Heart right ventricle (tissue), 16 donors: Measurements from ENCODE around the gene FGGY. TPM values are rescaled to one million over a fixed set of nuclear protein-coding genes. Genes with fewer than 3 reads are reported as not detected.

Source experiments
- ATAC-seq, 8 donors: fragments of 200-7000 bp; cut with Tn5 transposase; one replicate each; pipeline ENCODE4 v1.9.1; 2020; ENCODE audit warnings: mild to moderate bottlenecking in 8 of 8, moderate library complexity in 8 of 8, moderate number of reproducible peaks in 1 of 8
- DNase-seq, 2 donors: peaks; one replicate each; pipeline ENCODE4 v3.0.0-alpha.2; 2020
- H3K27ac ChIP-seq, 10 donors: fragments of 200-600 bp; sonication (generic) in 2 of 10; one replicate each; pipeline versions ENCODE4 v1.5.0 to v1.8.0; 2020 to 2022; ENCODE audit warnings: mild to moderate bottlenecking in 3 of 10
- H3K27me3 ChIP-seq, 7 donors: fragments of 200-600 bp; one replicate each; pipeline ENCODE4 v1.8.0; 2021 to 2022; ENCODE audit warnings: mild to moderate bottlenecking in 2 of 7
- H3K36me3 ChIP-seq, 9 donors: fragments of 200-600 bp; sonication (generic) in 1 of 9; one replicate each; pipeline versions ENCODE4 v1.5.0 to v1.8.0; 2020 to 2022; ENCODE audit warnings: mild to moderate bottlenecking in 2 of 9
- H3K4me1 ChIP-seq, 9 donors: fragments of 200-600 bp; sonication (generic) in 1 of 9; one replicate each; pipeline versions ENCODE4 v1.5.0 to v1.8.0; 2020 to 2022; ENCODE audit warnings: mild to moderate bottlenecking in 4 of 9
- H3K4me3 ChIP-seq, 10 donors: fragments of 200-600 bp; sonication (generic) in 2 of 10; one replicate each; pipeline versions ENCODE4 v1.5.0 to v1.8.0; 2020 to 2022; ENCODE audit warnings: mild to moderate bottlenecking in 7 of 10, moderate library complexity in 2 of 10
- H3K9me3 ChIP-seq, 11 donors: fragments of 200-600 bp in 10 of 11; sonication (generic) in 2 of 11; one replicate each; pipeline versions ENCODE4 v1.5.0 to v1.8.0; 2013 to 2022; ENCODE audit warnings: mild to moderate bottlenecking in 2 of 11, control low read depth in 1 of 11, moderate library complexity in 1 of 11
- WGBS, 2 donors: extraction: QIAGEN DNeasy Blood & Tissue Kit; methylation state at CpG; one replicate each; pipeline ENCODE4 v1.1.7; 2013; ENCODE audit warnings: inconsistent platforms in 1 of 2; 5-methylcytosine and 5-hydroxymethylcytosine counted together
- intact Hi-C, 10 donors: fragments of 100-400 bp; cut with DNase I; formaldehyde crosslinking; loops; one replicate each; pipeline versions ENCODE4 v1.11.1 to v1.14.2; 2022
- polyA plus RNA-seq, 2 donors: library from polyadenylated mRNA; stranded (reverse); fragments of 200-250 nt; gene quantifications; one replicate each; pipeline ENCODE4 v1.2.3, GENCODE V29; 2013
- total RNA-seq, 10 donors: library from RNA; stranded (reverse); fragmentation: NEBNext Ultra II Directional in 3 of 10; extraction: Animal tissue kit (Norgen Biotek cat#: 25700) in 3 of 10; gene quantifications; one replicate each; pipeline versions ENCODE4 v1.2.1 to v1.2.4, GENCODE V29; 2021 to 2023
- TF ChIP-seq, protein P1 (sequence below), 9 donors: fragments of 200-600 bp; sonication (generic) in 2 of 9; IDR thresholded peaks; one replicate each; pipeline versions ENCODE4 v1.5.0 to v1.8.0; 2021 to 2022; ENCODE audit warnings: antibody characterized with exemption in 9 of 9, mild to moderate bottlenecking in 5 of 9, moderate library complexity in 1 of 9
- donor health status: Arrhythmogenic right ventricular cardiomyopathy.
- donor health status: ischemic (EF 13 %, LVEDD 7.1; RV severe dilation, severe dysfunction).
- donor health status: healthy with polysubstance abuse.
- donor health status: DM: no; HTN: yes; CAD: no.
- donor health status: DM: no; HTN: no; CAD: no.
- donor health status: ischemic (EF 25% LVEDD 6.9; RV normal size, moderate dysfunction).
- donor health status: ischemic (EF 25% LVEDD 5.7; RV mildly dilated, moderate dysfunction).
- donor health status: healthy.
- donor health status: DM: yes; HTN: yes; CAD: no.
- donor health status: Ischemic cardiomyopathy.
- donor health status: ischemic (EF 35%, LVEDD 5.7; RV mildly dilated, moderate dysfunction).
- donor health status: nonischemic (EF 11% LVEDD 7.7; RV severe dilation, severe dysfunction).
- donor health status: DM: yes; HTN: yes; CAD: no.
- donor health status: PGD.
- donor health status: ischemic (EF 29% LVEDD 5.4; RV normal size, mild dysfunction).
- donor health status: nonischemic (EF 23%, LVEDD 6.1; RV moderate dilation, normal function).

Gene FGGY
- total and polyA plus RNA-seq, 12 donors: 3.1 to 51.8 (median 34.7) TPM

DNA sequence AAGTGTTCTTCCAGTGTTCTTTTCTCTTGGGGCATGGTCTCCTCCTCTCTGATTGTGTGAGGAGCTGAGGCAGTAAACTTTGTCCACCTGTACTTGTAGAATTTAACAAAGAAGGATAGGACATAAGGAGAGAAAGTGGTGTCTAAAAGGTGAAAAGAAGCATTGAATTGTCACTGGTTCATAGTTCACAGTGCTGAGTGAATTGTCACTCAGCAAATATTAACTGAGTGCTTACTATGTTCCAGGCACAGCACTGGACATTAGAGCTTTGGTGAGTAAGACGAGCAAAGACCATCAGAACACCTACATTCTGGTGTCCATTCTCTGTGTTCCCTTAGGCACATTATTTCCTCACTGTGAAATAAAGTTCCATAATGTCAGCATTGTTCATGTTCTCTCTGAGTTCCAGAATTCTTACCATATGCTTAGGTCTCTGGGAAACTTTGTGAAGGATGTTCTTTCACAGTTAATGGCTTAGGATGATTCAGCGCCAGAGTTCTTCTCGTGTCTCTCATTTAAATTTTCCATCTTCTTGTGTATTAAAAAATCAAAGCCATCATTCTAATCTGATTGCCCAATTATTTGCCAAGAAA lies 361.1 kb downstream of the FGGY start:
- no peak overlapping the region for H3K27ac ChIP-seq
- TF ChIP-seq, protein P1, sequence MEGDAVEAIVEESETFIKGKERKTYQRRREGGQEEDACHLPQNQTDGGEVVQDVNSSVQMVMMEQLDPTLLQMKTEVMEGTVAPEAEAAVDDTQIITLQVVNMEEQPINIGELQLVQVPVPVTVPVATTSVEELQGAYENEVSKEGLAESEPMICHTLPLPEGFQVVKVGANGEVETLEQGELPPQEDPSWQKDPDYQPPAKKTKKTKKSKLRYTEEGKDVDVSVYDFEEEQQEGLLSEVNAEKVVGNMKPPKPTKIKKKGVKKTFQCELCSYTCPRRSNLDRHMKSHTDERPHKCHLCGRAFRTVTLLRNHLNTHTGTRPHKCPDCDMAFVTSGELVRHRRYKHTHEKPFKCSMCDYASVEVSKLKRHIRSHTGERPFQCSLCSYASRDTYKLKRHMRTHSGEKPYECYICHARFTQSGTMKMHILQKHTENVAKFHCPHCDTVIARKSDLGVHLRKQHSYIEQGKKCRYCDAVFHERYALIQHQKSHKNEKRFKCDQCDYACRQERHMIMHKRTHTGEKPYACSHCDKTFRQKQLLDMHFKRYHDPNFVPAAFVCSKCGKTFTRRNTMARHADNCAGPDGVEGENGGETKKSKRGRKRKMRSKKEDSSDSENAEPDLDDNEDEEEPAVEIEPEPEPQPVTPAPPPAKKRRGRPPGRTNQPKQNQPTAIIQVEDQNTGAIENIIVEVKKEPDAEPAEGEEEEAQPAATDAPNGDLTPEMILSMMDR (IDR thresholded peaks at IDR 0.05): no peak
- H3K9me3 ChIP-seq: no peaks in the 10 kb centered on the region
- no peak for ATAC-seq
- H3K4me3 ChIP-seq: no peak overlapping the region
- intact Hi-C loops: no loop called here
- H3K4me1 ChIP-seq: no peaks in the 10 kb centered on the region
- 96% methylated on average over 3 of the region's 3 CpGs for WGBS, 2 donors
- H3K36me3 ChIP-seq: no peaks in the 10 kb centered on the region
- H3K27me3 ChIP-seq: no peaks in the 10 kb centered on the region
- DNase-seq: no peak

DNA sequence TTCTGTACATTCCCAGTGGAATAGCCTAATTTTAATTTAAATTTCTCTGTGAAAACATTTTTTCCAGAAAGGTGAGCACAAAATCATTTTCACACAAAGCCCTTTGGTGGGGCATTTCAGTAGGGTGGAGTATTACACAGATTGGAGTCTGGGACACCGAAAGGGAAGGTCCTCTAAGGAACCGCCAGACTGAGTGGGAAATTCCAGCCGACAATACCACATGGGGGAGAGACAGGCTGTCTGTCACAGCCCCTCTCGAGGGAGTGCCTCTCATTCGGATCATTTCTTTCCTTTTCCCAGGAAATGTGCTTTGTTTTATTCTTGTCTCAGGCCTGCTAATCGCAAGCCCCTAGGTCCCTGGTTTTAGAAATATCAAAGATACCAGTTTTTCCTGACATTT lies 367.3 kb downstream of the FGGY start:
- WGBS, 2 donors: 53 to 59% methylated on average over 6 of the region's 6 CpGs
- DNase-seq (no peak), ATAC-seq (peak in 3 of 8 donors; percentile 16 to 34 (median 27))
- no peak overlapping the region for H3K4me3 ChIP-seq
- peak overlapping the region in 1 of 10 donors; percentile 11 for H3K27ac ChIP-seq
- TF ChIP-seq, protein P1 (IDR thresholded peaks at IDR 0.05): no peak
- H3K4me1 ChIP-seq: peaks cover 0 to 11% (median 3%) of the 10 kb centered on the region in 9 donors
- no peaks in the 10 kb centered on the region for H3K36me3 ChIP-seq
- no peaks in the 10 kb centered on the region for H3K9me3 ChIP-seq
- intact Hi-C loops: no loop called here
- no peaks in the 10 kb centered on the region for H3K27me3 ChIP-seq

DNA sequence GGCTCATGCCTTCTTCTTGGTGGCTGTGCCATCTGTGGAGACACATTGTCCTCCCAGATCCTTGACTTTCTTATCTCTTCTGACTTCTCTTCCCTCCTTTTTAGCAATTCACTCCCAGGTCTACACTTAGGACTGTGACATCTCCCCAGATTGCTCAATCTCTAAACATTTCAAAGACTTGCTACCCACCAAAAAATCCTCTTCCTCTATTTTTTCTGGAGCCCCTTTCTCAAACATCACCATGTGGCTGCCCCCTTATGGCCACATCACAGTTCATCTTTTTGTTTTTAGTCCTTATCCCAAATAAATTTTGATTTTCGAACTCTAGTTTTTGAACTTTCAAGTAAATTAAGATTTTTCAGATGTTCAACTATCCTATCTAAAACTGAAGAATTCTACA lies 369.2 kb downstream of the FGGY start:
- Histone ChIP-seq H3K27me3 (no peaks in the 10 kb centered on the region), H3K36me3 (no peaks in the 10 kb centered on the region), H3K4me1 (peaks cover 0 to 27% (median 18%) of the 10 kb centered on the region in 9 donors), H3K4me3 (no peak overlapping the region), H3K9me3 (no peaks in the 10 kb centered on the region), H3K27ac (no peak overlapping the region)
- no peak for DNase-seq
- TF ChIP-seq, protein P1 (IDR thresholded peaks at IDR 0.05): peak in 1 of 9 donors; percentile 23
- 96% methylated on average over 1 of the region's 1 CpG for WGBS, 2 donors
- no peak for ATAC-seq
- intact Hi-C loops: no loop called here

DNA sequence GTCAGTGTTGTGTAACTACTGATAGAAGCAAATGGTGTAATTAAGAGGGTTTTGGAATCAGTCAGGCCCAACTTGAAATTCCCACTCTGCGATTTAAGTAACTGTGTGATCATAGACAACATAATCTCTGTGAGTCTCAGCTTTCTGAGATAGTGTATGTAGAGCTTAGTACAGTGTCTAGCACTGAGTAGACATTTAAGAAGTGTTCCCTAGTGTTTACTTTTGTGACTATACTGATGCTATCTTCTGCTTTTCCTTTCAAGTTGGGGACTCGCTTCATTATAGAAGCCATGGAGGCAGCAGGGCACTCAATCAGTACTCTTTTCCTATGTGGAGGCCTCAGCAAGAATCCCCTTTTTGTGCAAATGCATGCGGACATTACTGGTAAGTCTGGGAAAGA lies 370.1 kb downstream of the FGGY start:
- no peak for ATAC-seq
- 94 to 97% methylated on average over 3 of the region's 3 CpGs for WGBS, 2 donors

More for the DNA sequence above, 370.1 kb downstream of the FGGY start:
- intact Hi-C loops: no loop called here
- no peaks in the 10 kb centered on the region for H3K36me3 ChIP-seq
- no peak overlapping the region for H3K4me3 ChIP-seq
- H3K27ac ChIP-seq: no peak overlapping the region
- H3K27me3 ChIP-seq: no peaks in the 10 kb centered on the region
- peaks cover 0 to 28% (median 18%) of the 10 kb centered on the region in 9 donors for H3K4me1 ChIP-seq
- TF ChIP-seq, protein P1 (IDR thresholded peaks at IDR 0.05): no peak
- H3K9me3 ChIP-seq: no peaks in the 10 kb centered on the region
- DNase-seq: no peak
